GM19395 (cell line): ENCODE measurements around the gene TAMALIN.
A peak's percentile ranks its signal among the peaks of the same experiment; 100 is the strongest.
"Not testable (repeated sequence)": the region's sequence is repeated elsewhere in the genome, so short reads cannot be mapped to it uniquely, and the experiment has no call there.

Experiments used
- ATAC-seq: cut with Tn5 transposase; IDR thresholded peaks from one replicate; pipeline ENCODE4 v1.9.1; 2021; ENCODE audit warnings: mild to moderate bottlenecking, moderate library complexity; ENCODE audit not compliant: unreplicated experiment

Gene TAMALIN

DNA sequence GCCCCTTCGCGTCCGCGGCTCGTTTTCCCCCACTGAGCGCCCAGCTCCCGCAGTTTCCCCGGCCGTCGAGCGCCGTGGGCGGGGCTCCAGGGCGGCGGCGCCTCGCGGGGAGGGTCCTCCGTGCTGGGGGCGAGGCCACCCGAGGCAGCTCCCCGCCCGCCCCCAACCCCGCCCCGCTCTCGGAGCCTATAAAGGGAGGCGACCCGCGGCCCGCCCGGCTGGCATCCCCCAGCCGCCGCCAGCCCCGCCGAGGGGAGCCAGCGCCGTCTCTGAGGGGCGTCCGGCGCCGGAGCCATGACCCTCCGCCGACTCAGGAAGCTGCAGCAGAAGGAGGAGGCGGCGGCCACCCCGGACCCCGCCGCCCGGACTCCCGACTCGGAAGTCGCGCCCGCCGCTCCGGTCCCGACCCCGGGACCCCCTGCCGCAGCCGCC, at the start of gene TAMALIN:
TSS of gene TAMALIN (plus strand) at position 221 of the 432 bp plus-strand sequence. CDS start at position 295, 74 bp downstream.
- ATAC-seq = no peak

- ATAC-seq = no peak
Observed at GRCh38 chr12:51958542-51958941, 48.2 kb upstream of the TAMALIN start.

GRCh38 chr12:51959211-51959610, 47.5 kb upstream of the TAMALIN start:
- ATAC-seq = no peak

DNA sequence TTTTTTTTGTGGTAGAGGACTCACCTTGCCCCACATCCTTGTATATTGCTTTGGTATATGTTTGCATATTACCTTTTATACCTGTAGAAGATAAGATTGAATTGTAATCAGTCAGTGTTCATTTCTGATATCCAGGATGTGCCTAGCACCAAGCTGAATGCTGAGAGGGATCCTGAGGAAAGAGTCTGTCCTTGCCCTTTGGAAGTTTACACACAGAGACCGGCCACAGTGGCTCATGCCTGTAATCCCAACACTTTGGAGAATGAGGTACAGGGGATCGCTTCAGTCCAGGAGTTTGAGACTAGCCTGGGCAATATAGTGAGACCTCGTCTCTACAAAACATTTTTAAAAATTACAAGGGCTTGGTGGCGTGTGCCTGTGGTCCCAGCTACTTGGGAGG, 46.8 kb upstream of the TAMALIN start:
- no peak for ATAC-seq

- no peak for ATAC-seq
Observed at GRCh38 chr12:51960488-51960887, 46.3 kb upstream of the TAMALIN start.

- no peak for ATAC-seq
Observed at GRCh38 chr12:51960890-51961289, 45.9 kb upstream of the TAMALIN start.

- no peak for ATAC-seq
Observed at GRCh38 chr12:51961834-51962233, 44.9 kb upstream of the TAMALIN start.

DNA sequence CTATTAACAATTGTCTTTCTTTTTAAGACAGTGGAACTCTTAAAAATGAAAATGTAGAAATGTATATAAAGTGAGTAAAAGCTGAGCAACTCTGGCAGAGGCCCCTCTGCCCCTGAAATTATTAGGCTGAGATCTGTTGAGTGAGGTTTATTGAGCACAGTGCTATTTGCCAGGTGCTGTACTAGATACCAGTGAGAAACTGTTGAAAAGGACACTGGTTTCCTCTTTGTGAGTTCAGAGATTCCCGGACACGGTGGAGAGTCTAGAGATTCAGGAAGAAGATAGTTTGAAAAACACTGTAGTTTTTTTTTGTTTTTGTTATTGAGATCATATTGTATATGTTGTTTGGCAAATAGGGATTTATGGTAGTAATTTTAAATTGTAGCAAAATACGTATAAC, 44.0 kb upstream of the TAMALIN start:
- ATAC-seq = no peak

DNA sequence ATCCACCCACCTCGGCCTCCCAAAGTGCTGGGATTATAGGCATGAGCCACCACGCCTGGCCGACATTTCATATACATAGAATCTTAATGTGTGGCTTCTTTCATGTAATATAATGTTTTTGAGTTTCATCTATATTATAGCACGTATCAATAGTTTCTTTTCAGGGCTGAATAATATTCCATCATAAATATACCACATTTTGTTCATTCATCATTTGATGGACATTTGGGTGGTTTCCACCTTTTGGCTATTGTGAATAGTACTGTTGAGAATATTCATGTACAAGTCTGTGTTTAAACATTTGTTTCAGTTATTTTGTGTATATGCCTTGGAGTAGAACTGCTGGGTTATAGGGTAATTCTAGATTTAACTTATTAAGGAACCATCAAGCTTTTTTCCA, 43.3 kb upstream of the TAMALIN start:
- ATAC-seq = no peak

DNA sequence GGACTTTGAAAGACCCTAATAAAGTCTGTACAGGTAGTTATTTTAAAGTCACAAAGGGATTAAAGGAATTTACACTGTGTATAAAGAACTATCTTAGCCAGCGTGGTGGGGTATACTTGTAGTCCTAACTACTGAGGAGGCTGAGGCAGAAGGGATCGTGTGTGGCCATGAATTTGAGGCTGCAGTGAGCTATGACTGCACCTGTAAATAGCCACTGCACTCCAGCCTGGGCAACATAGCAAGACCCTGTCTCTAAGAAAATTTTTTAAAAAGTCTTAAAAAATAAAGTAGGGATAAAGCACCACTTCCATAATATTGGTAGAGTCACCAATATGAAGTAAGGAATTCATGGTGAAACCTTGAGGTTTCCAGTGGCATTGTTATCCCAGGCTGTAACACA, 37.1 kb upstream of the TAMALIN start:
- no peak for ATAC-seq

- peak; percentile 86 for ATAC-seq
Observed at GRCh38 chr12:51970904-51971646, 35.7 kb upstream of the TAMALIN start.

DNA sequence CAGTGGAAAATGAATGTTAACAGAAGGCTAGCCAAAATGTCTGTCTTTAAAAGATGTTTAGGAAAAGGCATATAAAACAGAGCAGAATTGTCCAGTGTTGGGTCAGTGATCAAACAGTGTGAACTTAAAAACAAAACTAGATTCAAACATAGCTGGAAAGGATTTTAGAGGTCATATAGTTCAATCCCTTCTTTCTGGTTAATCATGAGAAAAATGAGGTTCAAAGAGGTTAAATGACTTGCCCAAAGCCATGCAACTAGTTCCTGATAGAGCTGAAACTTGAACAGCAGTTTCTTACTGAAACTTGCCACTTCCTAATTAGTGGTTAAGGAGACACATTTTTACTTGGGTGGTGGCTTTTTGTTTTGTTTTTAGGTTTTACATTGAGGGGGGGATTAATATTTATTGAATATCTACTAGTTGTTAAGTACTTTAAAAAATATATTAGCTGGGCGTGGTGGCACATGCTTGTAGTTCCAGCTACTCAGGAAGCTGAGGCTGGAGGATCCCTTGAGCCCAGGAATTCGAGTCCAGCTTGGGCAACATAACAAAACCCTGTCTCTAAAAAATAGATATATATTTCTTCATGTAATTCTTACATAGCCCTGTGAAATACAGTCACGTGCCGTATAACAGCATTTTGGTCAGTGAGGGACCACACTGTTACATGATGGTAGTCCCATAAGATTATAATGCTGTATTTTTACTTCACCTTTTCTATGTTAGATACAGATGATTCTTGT, 34.9 kb upstream of the TAMALIN start:
- ATAC-seq = peak; percentile 49

- ATAC-seq = no peak
Observed at GRCh38 chr12:51972422-51972812, 34.3 kb upstream of the TAMALIN start.

DNA sequence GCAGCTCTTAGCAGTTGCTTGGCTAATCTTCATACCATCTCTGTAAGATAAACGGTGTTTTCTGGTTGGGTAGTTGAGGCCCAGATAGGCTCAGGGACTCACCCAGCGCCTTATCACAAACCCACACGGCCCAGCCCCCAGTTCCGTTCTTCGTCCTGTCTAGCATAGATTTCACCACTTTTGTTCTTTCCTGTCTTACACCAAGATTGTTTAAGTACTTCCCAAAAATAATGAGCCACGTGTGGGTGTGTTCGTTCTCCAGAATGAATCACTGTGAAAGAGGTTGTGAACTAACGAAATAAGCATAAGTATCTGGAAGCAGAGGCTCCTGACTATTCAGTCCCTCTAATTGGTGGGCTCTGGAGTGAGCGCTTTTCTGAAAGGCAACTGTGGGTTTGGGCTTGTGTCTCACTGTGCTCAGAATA, 33.9 kb upstream of the TAMALIN start:
- no peak for ATAC-seq

DNA sequence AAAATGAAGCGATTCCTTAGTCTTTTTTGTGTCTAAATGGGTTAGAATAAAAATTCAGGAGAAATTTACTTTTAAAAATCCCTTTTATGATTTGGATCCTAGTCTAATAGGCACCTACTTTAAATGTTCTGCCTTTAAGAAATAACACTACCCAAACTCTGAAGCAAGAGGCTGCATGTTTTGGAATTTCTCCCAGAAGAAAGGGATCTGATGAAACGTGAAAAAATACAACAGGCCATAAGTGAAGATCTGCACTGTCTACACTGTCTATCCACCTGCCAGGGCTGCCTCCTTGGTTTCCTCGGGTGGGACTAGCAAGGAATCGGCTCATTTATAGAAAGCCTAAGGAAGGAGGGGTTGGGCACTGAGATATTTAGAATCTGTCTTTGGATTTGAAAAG, 33.2 kb upstream of the TAMALIN start:
- ATAC-seq = no peak

- ATAC-seq = no peak
Observed at GRCh38 chr12:51974646-51975045, 32.1 kb upstream of the TAMALIN start.

DNA sequence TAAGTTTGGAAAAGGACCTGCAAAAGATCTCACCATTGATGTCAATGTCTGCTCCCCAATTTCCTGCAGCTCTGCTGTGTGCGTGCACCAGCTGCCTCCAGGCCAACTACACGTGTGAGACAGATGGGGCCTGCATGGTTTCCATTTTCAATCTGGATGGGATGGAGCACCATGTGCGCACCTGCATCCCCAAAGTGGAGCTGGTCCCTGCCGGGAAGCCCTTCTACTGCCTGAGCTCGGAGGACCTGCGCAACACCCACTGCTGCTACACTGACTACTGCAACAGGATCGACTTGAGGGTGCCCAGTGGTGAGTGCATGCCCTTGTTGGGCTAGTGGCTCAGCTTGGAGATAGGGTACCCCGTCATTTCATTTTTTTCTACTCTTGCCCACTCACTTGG, 31.6 kb upstream of the TAMALIN start:
- no peak for ATAC-seq

DNA sequence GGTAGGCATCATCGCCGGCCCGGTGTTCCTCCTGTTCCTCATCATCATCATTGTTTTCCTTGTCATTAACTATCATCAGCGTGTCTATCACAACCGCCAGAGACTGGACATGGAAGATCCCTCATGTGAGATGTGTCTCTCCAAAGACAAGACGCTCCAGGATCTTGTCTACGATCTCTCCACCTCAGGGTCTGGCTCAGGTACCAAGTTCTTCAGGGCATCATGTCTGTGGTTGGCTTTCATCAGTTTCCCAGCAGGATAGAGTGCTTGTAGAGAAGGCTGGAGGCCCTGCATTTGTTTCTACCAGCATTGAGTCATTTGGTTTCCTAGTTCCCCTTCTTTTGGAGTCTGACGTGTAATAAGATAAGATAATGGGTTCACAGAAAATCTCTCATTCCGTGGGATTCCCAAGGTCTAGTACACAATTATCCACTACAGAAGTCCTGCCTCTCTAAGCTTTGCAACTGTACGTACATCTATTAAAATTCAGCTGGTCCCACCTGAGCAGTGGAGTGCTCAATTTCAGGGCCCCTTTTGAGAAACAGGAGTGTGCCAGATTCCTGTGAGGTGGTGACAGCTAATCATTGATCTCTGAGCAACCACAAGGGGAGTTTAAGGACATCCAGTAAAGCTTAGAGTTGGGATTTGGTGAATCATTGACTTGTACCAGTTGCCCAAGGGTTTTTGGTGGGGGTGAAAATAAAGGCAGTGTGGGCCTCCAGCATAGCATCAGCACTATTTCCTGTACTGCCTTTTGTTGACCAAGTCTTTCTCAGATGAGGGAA, 30.2 kb upstream of the TAMALIN start:
- no peak for ATAC-seq

DNA sequence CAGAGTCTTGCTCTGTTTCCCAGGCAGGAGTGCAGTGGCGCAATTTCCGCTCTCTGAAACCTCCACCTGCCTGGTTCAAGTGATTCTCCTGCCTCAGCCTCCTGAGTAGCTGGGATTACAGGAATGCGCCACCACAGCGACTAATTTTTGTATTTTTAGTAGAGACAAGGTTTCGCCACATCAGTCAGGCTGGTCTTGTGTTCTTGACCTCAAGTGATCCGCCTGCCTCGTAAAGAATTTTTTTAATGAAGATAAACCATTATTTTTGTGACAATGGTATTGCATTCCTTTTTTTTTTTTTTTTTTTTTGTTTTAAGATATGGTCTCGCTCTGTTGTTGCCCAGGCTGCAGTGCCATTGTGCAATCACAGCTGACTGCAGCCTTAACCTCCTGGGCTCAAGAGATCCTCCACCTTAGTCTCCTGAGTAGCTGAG, 29.4 kb upstream of the TAMALIN start:
- no peak for ATAC-seq

- not testable (repeated sequence) for ATAC-seq
Observed at GRCh38 chr12:51979306-51979705, 27.4 kb upstream of the TAMALIN start.

GRCh38 chr12:51980051-51980808, 26.5 kb upstream of the TAMALIN start:
- peak; percentile 76 for ATAC-seq
